ENCODE data around the gene KLF5.
A peak's percentile ranks its signal among the peaks of the same experiment; 100 is the strongest.

Gene KLF5

GRCh38 chr13:73059460-73060250, 850 bp downstream of the KLF5 start:
- H3K4me1 ChIP-seq (ENCODE audit: control insufficient read depth, low read length) = peaks cover 15% of the 10 kb centered on the region
- H3K9me2 ChIP-seq (replicated peaks; ENCODE audit: control insufficient read depth, low read length) = no peaks in the 10 kb centered on the region
- H3K4me2 ChIP-seq (ENCODE audit: low read length) = peak overlapping the region; percentile 94
- no peaks in the 10 kb centered on the region for H3K79me2 ChIP-seq (ENCODE audit: control insufficient read depth, low read length)
- H3F3A ChIP-seq (ENCODE audit: control insufficient read depth, insufficient read depth) = no peaks in the 10 kb centered on the region
- no peaks in the 10 kb centered on the region for H4K20me1 ChIP-seq (ENCODE audit: control insufficient read depth, insufficient read depth, low read depth, low read length)
- no peak for TF ChIP-seq CTCF (IDR thresholded peaks at IDR 0.05; ENCODE audit: low read depth, low read length, poor library complexity, severe bottlenecking)
- no peak for TF ChIP-seq EZH2phosphoT487 (IDR thresholded peaks at IDR 0.05; ENCODE audit: borderline replicate concordance, low read length)
- H3K4me3 ChIP-seq (ENCODE audit: low read length) = peak overlapping the region; percentile 80
- H3K27ac ChIP-seq (ENCODE audit: low read depth, low read length) = no peak overlapping the region
- H3K9me3 ChIP-seq (ENCODE audit: control insufficient read depth, insufficient read depth, low read length) = no peaks in the 10 kb centered on the region
- H3K27me3 ChIP-seq (ENCODE audit: control insufficient read depth, low read length) = peaks cover 58% of the 10 kb centered on the region
- H3K36me3 ChIP-seq (ENCODE audit: control insufficient read depth, low read length) = no peaks in the 10 kb centered on the region

GRCh38 chr13:73060251-73061160, 1.7 kb downstream of the KLF5 start:
- peak; percentile 78; the same call in 1 of the 2 replicates for TF ChIP-seq EZH2phosphoT487 (IDR thresholded peaks at IDR 0.05; ENCODE audit: borderline replicate concordance, low read length)
- TF ChIP-seq CTCF (IDR thresholded peaks at IDR 0.05; ENCODE audit: low read depth, low read length, poor library complexity, severe bottlenecking) = no peak
- Histone ChIP-seq H4K20me1 (ENCODE audit: control insufficient read depth, insufficient read depth, low read depth, low read length) (no peaks in the 10 kb centered on the region), H3F3A (ENCODE audit: control insufficient read depth, insufficient read depth) (no peaks in the 10 kb centered on the region), H3K9me3 (ENCODE audit: control insufficient read depth, insufficient read depth, low read length) (no peaks in the 10 kb centered on the region), H3K27ac (ENCODE audit: low read depth, low read length) (no peak overlapping the region), H3K79me2 (ENCODE audit: control insufficient read depth, low read length) (no peaks in the 10 kb centered on the region), H3K9me2 (replicated peaks; ENCODE audit: control insufficient read depth, low read length) (no peaks in the 10 kb centered on the region), H3K4me3 (ENCODE audit: low read length) (peak overlapping the region; percentile 80; the same call in 1 of the 2 replicates), H3K27me3 (ENCODE audit: control insufficient read depth, low read length) (peaks cover 52% of the 10 kb centered on the region), H3K4me1 (ENCODE audit: control insufficient read depth, low read length) (peaks cover 15% of the 10 kb centered on the region), H3K36me3 (ENCODE audit: control insufficient read depth, low read length) (no peaks in the 10 kb centered on the region), H3K4me2 (ENCODE audit: low read length) (peak overlapping the region; percentile 94)

GRCh38 chr13:73061473-73061872, 2.7 kb downstream of the KLF5 start:
- peaks cover 15% of the 10 kb centered on the region for H3K4me1 ChIP-seq (ENCODE audit: control insufficient read depth, low read length)
- no peaks in the 10 kb centered on the region for H3K79me2 ChIP-seq (ENCODE audit: control insufficient read depth, low read length)
- H3K9me2 ChIP-seq (replicated peaks; ENCODE audit: control insufficient read depth, low read length) = no peaks in the 10 kb centered on the region
- no peaks in the 10 kb centered on the region for H3K36me3 ChIP-seq (ENCODE audit: control insufficient read depth, low read length)
- H4K20me1 ChIP-seq (ENCODE audit: control insufficient read depth, insufficient read depth, low read depth, low read length) = no peaks in the 10 kb centered on the region
- TF ChIP-seq CTCF (IDR thresholded peaks at IDR 0.05; ENCODE audit: low read depth, low read length, poor library complexity, severe bottlenecking) (no peak), EZH2phosphoT487 (IDR thresholded peaks at IDR 0.05; ENCODE audit: borderline replicate concordance, low read length) (no peak)
- no peaks in the 10 kb centered on the region for H3K9me3 ChIP-seq (ENCODE audit: control insufficient read depth, insufficient read depth, low read length)
- H3K27me3 ChIP-seq (ENCODE audit: control insufficient read depth, low read length) = peaks cover 44% of the 10 kb centered on the region
- H3F3A ChIP-seq (ENCODE audit: control insufficient read depth, insufficient read depth) = no peaks in the 10 kb centered on the region
- H3K4me2 ChIP-seq (ENCODE audit: low read length) = no peak overlapping the region
- no peak overlapping the region for H3K27ac ChIP-seq (ENCODE audit: low read depth, low read length)
- H3K4me3 ChIP-seq (ENCODE audit: low read length) = no peak overlapping the region

All from DOHH2 (cell line).